Measurements from ENCODE around the gene DPM2. TPM values are rescaled to one million over a fixed set of nuclear protein-coding genes. Genes with fewer than 3 reads are reported as not detected.
A peak's percentile ranks its signal among the peaks of the same experiment; 100 is the strongest.

Gene DPM2
- total and polyA plus RNA-seq, 2 donors, result 17.9 to 32.8 TPM

GRCh38 chr9:127975376-127976315 is 38.0 kb upstream of the DPM2 start:
- peak in 1 of 9 donors; percentile 63 for DNase-seq (ENCODE audit: low read depth in 6 of 9, low spot score in 9 of 9)

GRCh38 chr9:127974769-127975261 is 37.2 kb upstream of the DPM2 start:
- Histone ChIP-seq H3K9me3 (ENCODE audit: control insufficient read depth in 2 of 2, insufficient read depth in 1 of 2, low read length in 1 of 2) (peaks cover 0 to 12% of the 10 kb centered on the region in 2 donors), H3K4me1 (ENCODE audit: control insufficient read depth in 2 of 2, insufficient read depth in 2 of 2, low read length in 2 of 2) (peaks cover 76 to 98% of the 10 kb centered on the region in 2 donors), H3K36me3 (ENCODE audit: control insufficient read depth in 2 of 2, insufficient read depth in 2 of 2, low read length in 1 of 2) (peaks cover 14 to 56% of the 10 kb centered on the region in 2 donors), H3K27me3 (ENCODE audit: control insufficient read depth in 2 of 2, insufficient read depth in 1 of 2, low read length in 1 of 2) (no peaks in the 10 kb centered on the region), H3K27ac (ENCODE audit: low read depth in 1 of 2, low read length in 1 of 2) (peak overlapping the region; percentile 56 to 97), H3K4me3 (ENCODE audit: low read length in 2 of 2) (peak overlapping the region; percentile 19 to 41)
- 94% methylated on average over 10 of the region's 10 CpGs for WGBS
- no peak for DNase-seq (ENCODE audit: low read depth in 6 of 9, low spot score in 9 of 9)

More at GRCh38 chr9:127975376-127976315, 38.0 kb upstream of the DPM2 start:
- Histone ChIP-seq H3K27ac (ENCODE audit: low read depth in 1 of 2, low read length in 1 of 2) (peak overlapping the region; percentile 55 to 97), H3K9me3 (ENCODE audit: control insufficient read depth in 2 of 2, insufficient read depth in 1 of 2, low read length in 1 of 2) (peaks cover 0 to 12% of the 10 kb centered on the region in 2 donors), H3K36me3 (ENCODE audit: control insufficient read depth in 2 of 2, insufficient read depth in 2 of 2, low read length in 1 of 2) (peaks cover 14 to 53% of the 10 kb centered on the region in 2 donors), H3K27me3 (ENCODE audit: control insufficient read depth in 2 of 2, insufficient read depth in 1 of 2, low read length in 1 of 2) (no peaks in the 10 kb centered on the region), H3K4me1 (ENCODE audit: control insufficient read depth in 2 of 2, insufficient read depth in 2 of 2, low read length in 2 of 2) (peaks cover 69 to 90% of the 10 kb centered on the region in 2 donors), H3K4me3 (ENCODE audit: low read length in 2 of 2) (peak overlapping the region; percentile 90 to 99)
- WGBS, result 82% methylated on average over 10 of the region's 10 CpGs

GRCh38 chr9:127974001-127974768 is 36.5 kb upstream of the DPM2 start:
- WGBS, result 85% methylated on average over 12 of the region's 12 CpGs
- Histone ChIP-seq H3K27ac (ENCODE audit: low read depth in 1 of 2, low read length in 1 of 2) (peak overlapping the region; percentile 56 to 97), H3K27me3 (ENCODE audit: control insufficient read depth in 2 of 2, insufficient read depth in 1 of 2, low read length in 1 of 2) (no peaks in the 10 kb centered on the region), H3K9me3 (ENCODE audit: control insufficient read depth in 2 of 2, insufficient read depth in 1 of 2, low read length in 1 of 2) (peaks cover 0 to 6% of the 10 kb centered on the region in 2 donors), H3K36me3 (ENCODE audit: control insufficient read depth in 2 of 2, insufficient read depth in 2 of 2, low read length in 1 of 2) (peaks cover 14 to 62% of the 10 kb centered on the region in 2 donors), H3K4me1 (ENCODE audit: control insufficient read depth in 2 of 2, insufficient read depth in 2 of 2, low read length in 2 of 2) (peaks cover 82 to 100% of the 10 kb centered on the region in 2 donors), H3K4me3 (ENCODE audit: low read length in 2 of 2) (peak overlapping the region; percentile 19 to 41)
- no peak for DNase-seq (ENCODE audit: low read depth in 6 of 9, low spot score in 9 of 9)

- DNase-seq (ENCODE audit: low read depth in 6 of 9, low spot score in 9 of 9), result no peak
- Histone ChIP-seq H3K4me1 (ENCODE audit: control insufficient read depth in 2 of 2, insufficient read depth in 2 of 2, low read length in 2 of 2) (peaks cover 89 to 100% of the 10 kb centered on the region in 2 donors), H3K27ac (ENCODE audit: low read depth in 1 of 2, low read length in 1 of 2) (peak overlapping the region; percentile 97 to 99), H3K36me3 (ENCODE audit: control insufficient read depth in 2 of 2, insufficient read depth in 2 of 2, low read length in 1 of 2) (peaks cover 14 to 65% of the 10 kb centered on the region in 2 donors), H3K9me3 (ENCODE audit: control insufficient read depth in 2 of 2, insufficient read depth in 1 of 2, low read length in 1 of 2) (peaks cover 0 to 4% of the 10 kb centered on the region in 2 donors), H3K4me3 (ENCODE audit: low read length in 2 of 2) (peak overlapping the region; percentile 27 to 41), H3K27me3 (ENCODE audit: control insufficient read depth in 2 of 2, insufficient read depth in 1 of 2, low read length in 1 of 2) (no peaks in the 10 kb centered on the region)
- WGBS, result 88% methylated on average over 17 of the region's 17 CpGs
Observed at GRCh38 chr9:127973169-127974000, 35.7 kb upstream of the DPM2 start.

- no peak for DNase-seq (ENCODE audit: low read depth in 6 of 9, low spot score in 9 of 9)
- Histone ChIP-seq H3K4me1 (ENCODE audit: control insufficient read depth in 2 of 2, insufficient read depth in 2 of 2, low read length in 2 of 2) (peaks cover 90 to 100% of the 10 kb centered on the region in 2 donors), H3K4me3 (ENCODE audit: low read length in 2 of 2) (peak overlapping the region; percentile 23 to 41), H3K9me3 (ENCODE audit: control insufficient read depth in 2 of 2, insufficient read depth in 1 of 2, low read length in 1 of 2) (peaks cover 0 to 4% of the 10 kb centered on the region in 2 donors), H3K27me3 (ENCODE audit: control insufficient read depth in 2 of 2, insufficient read depth in 1 of 2, low read length in 1 of 2) (no peaks in the 10 kb centered on the region), H3K36me3 (ENCODE audit: control insufficient read depth in 2 of 2, insufficient read depth in 2 of 2, low read length in 1 of 2) (peaks cover 18 to 63% of the 10 kb centered on the region in 2 donors), H3K27ac (ENCODE audit: low read depth in 1 of 2, low read length in 1 of 2) (peak overlapping the region; percentile 97 to 99)
- WGBS, result 91% methylated on average over 12 of the region's 12 CpGs
Observed at GRCh38 chr9:127972236-127972871, 34.7 kb upstream of the DPM2 start.

GRCh38 chr9:127971357-127972235 is 33.9 kb upstream of the DPM2 start:
- DNase-seq (ENCODE audit: low read depth in 6 of 9, low spot score in 9 of 9), result no peak
- Histone ChIP-seq H3K4me3 (ENCODE audit: low read length in 2 of 2) (peak overlapping the region; percentile 34 to 41), H3K4me1 (ENCODE audit: control insufficient read depth in 2 of 2, insufficient read depth in 2 of 2, low read length in 2 of 2) (peaks cover 92 to 100% of the 10 kb centered on the region in 2 donors), H3K36me3 (ENCODE audit: control insufficient read depth in 2 of 2, insufficient read depth in 2 of 2, low read length in 1 of 2) (peaks cover 19 to 64% of the 10 kb centered on the region in 2 donors), H3K27me3 (ENCODE audit: control insufficient read depth in 2 of 2, insufficient read depth in 1 of 2, low read length in 1 of 2) (no peaks in the 10 kb centered on the region), H3K9me3 (ENCODE audit: control insufficient read depth in 2 of 2, insufficient read depth in 1 of 2, low read length in 1 of 2) (peaks cover 0 to 4% of the 10 kb centered on the region in 2 donors), H3K27ac (ENCODE audit: low read depth in 1 of 2, low read length in 1 of 2) (peak overlapping the region; percentile 97 to 99)
- WGBS, result 53% methylated on average over 20 of the region's 20 CpGs

- H3K4me3 ChIP-seq (ENCODE audit: low read length in 2 of 2), result peak overlapping the region; percentile 34 to 41
- peak in 4 of 9 donors; percentile 74 to 88 (median 76) for DNase-seq (ENCODE audit: low read depth in 6 of 9, low spot score in 9 of 9)
- H3K27me3 ChIP-seq (ENCODE audit: control insufficient read depth in 2 of 2, insufficient read depth in 1 of 2, low read length in 1 of 2), result no peaks in the 10 kb centered on the region
- H3K9me3 ChIP-seq (ENCODE audit: control insufficient read depth in 2 of 2, insufficient read depth in 1 of 2, low read length in 1 of 2), result no peaks in the 10 kb centered on the region
- H3K36me3 ChIP-seq (ENCODE audit: control insufficient read depth in 2 of 2, insufficient read depth in 2 of 2, low read length in 1 of 2), result peaks cover 19 to 59% of the 10 kb centered on the region in 2 donors
- H3K4me1 ChIP-seq (ENCODE audit: control insufficient read depth in 2 of 2, insufficient read depth in 2 of 2, low read length in 2 of 2), result peaks cover 91 to 100% of the 10 kb centered on the region in 2 donors
- peak overlapping the region; percentile 97 to 99 for H3K27ac ChIP-seq (ENCODE audit: low read depth in 1 of 2, low read length in 1 of 2)
- WGBS, result 33% methylated on average over 16 of the region's 16 CpGs
Observed at GRCh38 chr9:127970401-127971313, 33.0 kb upstream of the DPM2 start.
